K562 (cell line): ENCODE data around the gene UNC79. TPM values are rescaled to one million over a fixed set of nuclear protein-coding genes. Genes with fewer than 3 reads are reported as not detected.

ENCODE experiments used
- ATAC-seq: fragments of 200-7000 bp; cut with Tn5 transposase; 3 replicates; pipeline ENCODE4 v1.9.1; 2020; ENCODE audit warnings: moderate library complexity
- BruUV-seq: library from RNA; stranded (reverse); fragments of 400-500 nt; replicated peaks from 2 replicates; lab custom pipeline; 2021; lab: Mats Ljungman, UMichigan
- CTCF ChIA-PET: fragments of 300-600 bp; formaldehyde crosslinking; extraction: SDS; loops from one replicate; lab custom pipeline; 2021; ENCODE audit warnings: low intra/inter-chr PET ratio; lab: Yijun Ruan, JAX
- POLR2A ChIA-PET: fragments of 300-600, 350-650 bp; sonication (Branson Sonifier 250); formaldehyde crosslinking; extraction: SDS; loops from one replicate; lab custom pipeline; 2021; ENCODE audit warnings: antibody characterized with exemption, inconsistent platforms; lab: Yijun Ruan, JAX
- DNase-seq, 4 experiments: peaks; one replicate each; pipeline versions ENCODE4 v3.0.0 to v3.0.0-alpha.2; 2011 to 2018; ENCODE audit warnings: low spot score in 3 of 4, mixed read lengths in 3 of 4; ENCODE audit errors: extremely low read depth in 1 of 4
- FAIRE-seq: peaks from 2 replicates; lab custom pipeline; 2011; peaks lifted over from hg19 to GRCh38; lab: Jason Lieb, UNC
- H2AFZ ChIP-seq: 2 replicates; pipeline ENCODE4 v1.6.0; 2011; ENCODE audit warnings: low read depth, low read length, control low read depth, inconsistent platforms
- H3K27ac ChIP-seq: fragments of 200-600 bp; 3 replicates; pipeline ENCODE4 v1.8.0; 2011; ENCODE audit warnings: low read depth, mild to moderate bottlenecking, control low read depth, inconsistent platforms, low read length, moderate library complexity, mixed read lengths; ENCODE audit errors: extremely low read depth
- H3K27me3 ChIP-seq, 2 experiments: fragments of 300-600 bp in 1 of 2; 2 replicates in 1 of 2; 3 replicates in 1 of 2; pipeline versions ENCODE4 v1.6.0 to v1.8.0; 2011; ENCODE audit warnings: inconsistent platforms in 2 of 2, low read length in 2 of 2, mild to moderate bottlenecking in 1 of 2, mixed read lengths in 1 of 2, moderate library complexity in 1 of 2; ENCODE audit not compliant: control insufficient read depth in 2 of 2, insufficient read depth in 2 of 2
- H3K36me3 ChIP-seq: fragments of 300-600 bp; 3 replicates; pipeline ENCODE4 v1.8.0; 2011; ENCODE audit warnings: mild to moderate bottlenecking, low read length, inconsistent platforms; ENCODE audit not compliant: control insufficient read depth, insufficient read depth
- H3K4me1 ChIP-seq, 2 experiments: fragments of 200-600 bp in 1 of 2; replicated peaks in 1 of 2; 2 replicates in 1 of 2; 3 replicates in 1 of 2; pipeline versions ENCODE4 v1.5.1 to v1.8.0; 2011; ENCODE audit warnings: inconsistent platforms in 2 of 2, low read length in 2 of 2, mild to moderate bottlenecking in 1 of 2, mixed read lengths in 1 of 2, moderate library complexity in 1 of 2; ENCODE audit not compliant: control insufficient read depth in 2 of 2, insufficient read depth in 2 of 2
- H3K4me2 ChIP-seq: 2 replicates; pipeline ENCODE4 v1.6.1; 2011; ENCODE audit warnings: low read length, control low read depth, inconsistent platforms, mixed read lengths; ENCODE audit not compliant: insufficient read depth
- H3K4me3 ChIP-seq: fragments of 200-600 bp; sonication (generic), shearing (Covaris generic); 2 replicates; pipeline ENCODE4 v1.5.1; 2016; ENCODE audit warnings: control low read depth, inconsistent platforms
- H3K79me2 ChIP-seq: fragments of 200-600 bp; 3 replicates; pipeline ENCODE4 v1.8.0; 2011; ENCODE audit warnings: low read length, inconsistent platforms; ENCODE audit not compliant: control insufficient read depth, insufficient read depth
- H3K9ac ChIP-seq, 2 experiments: 2 replicates each; pipeline versions ENCODE4 v1.6.0 to v1.6.1; 2011; ENCODE audit warnings: low read depth in 2 of 2, low read length in 2 of 2, control low read depth in 1 of 2, inconsistent platforms in 1 of 2, mild to moderate bottlenecking in 1 of 2, mixed read lengths in 1 of 2; ENCODE audit not compliant: insufficient read depth in 1 of 2
- H3K9me1 ChIP-seq: one replicate; pipeline ENCODE4 v1.6.0; 2011; ENCODE audit warnings: inconsistent platforms, mild to moderate bottlenecking, low read length, moderate library complexity; ENCODE audit not compliant: control insufficient read depth, insufficient read depth
- H3K9me3 ChIP-seq: replicated peaks from 2 replicates; pipeline ENCODE4 v1.5.1; 2011; ENCODE audit warnings: low read depth, low read length, inconsistent platforms; ENCODE audit not compliant: control insufficient read depth, insufficient read depth
- H4K20me1 ChIP-seq: replicated peaks from 2 replicates; pipeline ENCODE4 v1.6.1; 2011; ENCODE audit warnings: low read length, inconsistent platforms, mixed read lengths; ENCODE audit not compliant: control insufficient read depth, insufficient read depth
- ATF3 ChIP-seq, 2 experiments: fragments of 450-650 bp in 1 of 2; sonication (generic) in 1 of 2; formaldehyde crosslinking in 1 of 2; IDR thresholded peaks in 1 of 2; conservative IDR thresholded peaks in 1 of 2; 2 replicates each; pipeline versions ENCODE4 v1.6.1 to v1.8.1; 2016 to 2023; ENCODE audit warnings: mild to moderate bottlenecking in 2 of 2, moderate library complexity in 2 of 2, inconsistent platforms in 1 of 2, missing genetic modification reagents in 1 of 2
- CC2D1A ChIP-seq: fragments of 450-650 bp; IDR thresholded peaks from 2 replicates; pipeline ENCODE4 v1.6.1; 2017; ENCODE audit warnings: mild to moderate bottlenecking
- ELF1 ChIP-seq: fragments of 200-800 bp; sonication (Bioruptor generic); IDR thresholded peaks from 2 replicates; pipeline ENCODE4 v1.6.1; 2016; ENCODE audit warnings: missing genetic modification characterization, missing compliant biosample characterization
- EWSR1 ChIP-seq: fragments of 450-650 bp; IDR thresholded peaks from 2 replicates; pipeline ENCODE4 v1.6.1; 2018; ENCODE audit warnings: borderline replicate concordance, mild to moderate bottlenecking, low read depth, moderate library complexity; ENCODE audit not compliant: partially characterized antibody
- FOS ChIP-seq: IDR thresholded peaks from 3 replicates; pipeline ENCODE4 v1.6.1; 2011; ENCODE audit not compliant: insufficient read length; ENCODE audit errors: extremely low read depth
- KAT2B ChIP-seq: IDR thresholded peaks from one replicate; pipeline ENCODE4 v1.6.1; 2012; ENCODE audit warnings: low read depth, mild to moderate bottlenecking, control low read depth, inconsistent platforms, low read length, moderate library complexity
- MCM3 ChIP-seq: fragments of 450-650 bp; IDR thresholded peaks from 2 replicates; pipeline ENCODE4 v1.6.1; 2016
- NR1H2 ChIP-seq: sonication (generic); formaldehyde crosslinking; IDR thresholded peaks from 2 replicates; pipeline ENCODE4 v1.4.0; 2020; ENCODE audit warnings: mild to moderate bottlenecking, missing genetic modification reagents
- SUPT5H ChIP-seq: fragments of 450-650 bp; IDR thresholded peaks from 2 replicates; pipeline ENCODE4 v1.6.1; 2016
- ZFP1 ChIP-seq: fragments of 450-650 bp; formaldehyde crosslinking; IDR thresholded peaks from 2 replicates; pipeline ENCODE4 v1.4.0; 2020; ENCODE audit warnings: mild to moderate bottlenecking, mixed read lengths
- ZNF23 ChIP-seq: fragments of 250-450 bp; sonication (Bioruptor Pico); IDR thresholded peaks from 2 replicates; pipeline ENCODE4 v1.4.0; 2020; ENCODE audit warnings: mild to moderate bottlenecking
- ZNF551 ChIP-seq: fragments of 250-450 bp; sonication (Bioruptor Pico); IDR thresholded peaks from 2 replicates; pipeline ENCODE4 v1.5.0; 2021; ENCODE audit warnings: mild to moderate bottlenecking, moderate library complexity
- ZNF75A ChIP-seq: fragments of 450-650 bp; formaldehyde crosslinking; IDR thresholded peaks from 2 replicates; pipeline ENCODE4 v1.4.0; 2020; ENCODE audit warnings: mild to moderate bottlenecking
- WGBS: fragments of 100-300 bp; shearing (Covaris generic); methylation state at CpG from one replicate; pipeline ENCODE4 v1.1.6; 2016; ENCODE audit warnings: low coverage, mixed read lengths; ENCODE audit not compliant: insufficient coverage; ENCODE audit errors: missing lambda C conversion rate; 5-methylcytosine and 5-hydroxymethylcytosine counted together
- in situ Hi-C: fragments of 300-500 bp; cut with MboI; formaldehyde crosslinking; loops from 4 replicates; pipeline ENCODE4 v1.15.0; 2018; ENCODE audit warnings: inconsistent platforms, mixed read lengths
- intact Hi-C: fragments of 100-400 bp; cut with micrococcal nuclease; formaldehyde crosslinking; loops from 2 replicates; pipeline ENCODE4 v1.14.2; 2022
- polyA plus RNA-seq, 8 experiments: library from polyadenylated mRNA; depleted of rRNA in 4 of 8; stranded (reverse) in 5 of 8; unstranded in 3 of 8; fragments of >200 nt; fragmentation: Nextera tagmentation in 2 of 8; fragmentation: Illumina TruSeq in 1 of 8; extraction: Ambion mirVana in 2 of 8; extraction: Trizol in 1 of 8; gene quantifications; 2 replicates each; pipeline versions ENCODE4 v1.2.1 to v1.2.3, GENCODE V29; 2011 to 2014; ENCODE audit warnings: inconsistent platforms in 1 of 8, missing spikeins in 1 of 8
- total RNA-seq, 7 experiments: library from RNA; depleted of rRNA in 6 of 7; stranded (reverse); fragments of >200 nt in 6 of 7; fragmentation: Illumina TruSeq in 2 of 7; extraction: Trizol in 2 of 7; gene quantifications; 2 replicates each; pipeline versions ENCODE4 v1.2.1 to v1.2.3, GENCODE V29; 2011 to 2021; ENCODE audit warnings: low replicate concordance in 1 of 7
- TF ChIP-seq, protein P1 (sequence below): fragments of 150-350 bp; IDR thresholded peaks from 2 replicates; pipeline ENCODE4 v1.6.1; 2014; ENCODE audit warnings: low read depth, mild to moderate bottlenecking, low read length, borderline replicate concordance
- TF ChIP-seq, protein P2 (sequence below): sonication (generic); formaldehyde crosslinking; IDR thresholded peaks from 2 replicates; pipeline ENCODE4 v1.8.0; 2023; ENCODE audit warnings: mild to moderate bottlenecking, missing genetic modification reagents

Gene UNC79
- total and polyA plus RNA-seq, 9 of the 15 experiments (the other 6 are each of a cell fraction or from before 2014, with no cell fraction given): under 0.01 to 0.04 (median 0.01) TPM; not detected in 6

- Histone ChIP-seq H3K79me2 (no peaks in the 10 kb centered on the region), H3K9me3 (no peaks in the 10 kb centered on the region), H3K27me3 (no peaks in the 10 kb centered on the region), H3K4me1 (no peaks in the 10 kb centered on the region), H4K20me1 (no peaks in the 10 kb centered on the region), H3K36me3 (no peaks in the 10 kb centered on the region), H3K9ac (no peak overlapping the region), H3K27ac (no peak overlapping the region), H3K4me2 (no peak overlapping the region), H3K9me1 (no peaks in the 10 kb centered on the region), H3K4me3 (no peak overlapping the region), H2AFZ (no peak overlapping the region)
- in situ Hi-C loops: loop anchor here (25.0 kb wide), 1 partner anchor 513 kb away; no protein-coding TSS in a partner anchor
- FAIRE-seq: no peak
- ATAC-seq: no peak
- intact Hi-C loops: no loop called here
- DNase-seq: no peak
- ChIA-PET CTCF (no interaction called here), POLR2A (no interaction called here)
- BruUV-seq: no TSS peak
- TF ChIP-seq, protein P1, sequence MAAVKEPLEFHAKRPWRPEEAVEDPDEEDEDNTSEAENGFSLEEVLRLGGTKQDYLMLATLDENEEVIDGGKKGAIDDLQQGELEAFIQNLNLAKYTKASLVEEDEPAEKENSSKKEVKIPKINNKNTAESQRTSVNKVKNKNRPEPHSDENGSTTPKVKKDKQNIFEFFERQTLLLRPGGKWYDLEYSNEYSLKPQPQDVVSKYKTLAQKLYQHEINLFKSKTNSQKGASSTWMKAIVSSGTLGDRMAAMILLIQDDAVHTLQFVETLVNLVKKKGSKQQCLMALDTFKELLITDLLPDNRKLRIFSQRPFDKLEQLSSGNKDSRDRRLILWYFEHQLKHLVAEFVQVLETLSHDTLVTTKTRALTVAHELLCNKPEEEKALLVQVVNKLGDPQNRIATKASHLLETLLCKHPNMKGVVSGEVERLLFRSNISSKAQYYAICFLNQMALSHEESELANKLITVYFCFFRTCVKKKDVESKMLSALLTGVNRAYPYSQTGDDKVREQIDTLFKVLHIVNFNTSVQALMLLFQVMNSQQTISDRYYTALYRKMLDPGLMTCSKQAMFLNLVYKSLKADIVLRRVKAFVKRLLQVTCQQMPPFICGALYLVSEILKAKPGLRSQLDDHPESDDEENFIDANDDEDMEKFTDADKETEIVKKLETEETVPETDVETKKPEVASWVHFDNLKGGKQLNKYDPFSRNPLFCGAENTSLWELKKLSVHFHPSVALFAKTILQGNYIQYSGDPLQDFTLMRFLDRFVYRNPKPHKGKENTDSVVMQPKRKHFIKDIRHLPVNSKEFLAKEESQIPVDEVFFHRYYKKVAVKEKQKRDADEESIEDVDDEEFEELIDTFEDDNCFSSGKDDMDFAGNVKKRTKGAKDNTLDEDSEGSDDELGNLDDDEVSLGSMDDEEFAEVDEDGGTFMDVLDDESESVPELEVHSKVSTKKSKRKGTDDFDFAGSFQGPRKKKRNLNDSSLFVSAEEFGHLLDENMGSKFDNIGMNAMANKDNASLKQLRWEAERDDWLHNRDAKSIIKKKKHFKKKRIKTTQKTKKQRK: no peak
- TF ChIP-seq NR1H2 (CRISPR knock-in tag) (no peak), KAT2B (no peak), ATF3 (IDR thresholded peaks at IDR 0.05) (no peak), ATF3 (CRISPR knock-in tag; conservative IDR thresholded peaks at IDR 0.05) (no peak), ZNF75A (no peak), ZNF23 (no peak), CC2D1A (no peak), MCM3 (no peak), ZNF551 (CRISPR knock-in tag) (no peak), FOS (no peak), ZFP1 (no peak), SUPT5H (no peak), EWSR1 (no peak), ELF1 (tag) (no peak)
- TF ChIP-seq, protein P2, sequence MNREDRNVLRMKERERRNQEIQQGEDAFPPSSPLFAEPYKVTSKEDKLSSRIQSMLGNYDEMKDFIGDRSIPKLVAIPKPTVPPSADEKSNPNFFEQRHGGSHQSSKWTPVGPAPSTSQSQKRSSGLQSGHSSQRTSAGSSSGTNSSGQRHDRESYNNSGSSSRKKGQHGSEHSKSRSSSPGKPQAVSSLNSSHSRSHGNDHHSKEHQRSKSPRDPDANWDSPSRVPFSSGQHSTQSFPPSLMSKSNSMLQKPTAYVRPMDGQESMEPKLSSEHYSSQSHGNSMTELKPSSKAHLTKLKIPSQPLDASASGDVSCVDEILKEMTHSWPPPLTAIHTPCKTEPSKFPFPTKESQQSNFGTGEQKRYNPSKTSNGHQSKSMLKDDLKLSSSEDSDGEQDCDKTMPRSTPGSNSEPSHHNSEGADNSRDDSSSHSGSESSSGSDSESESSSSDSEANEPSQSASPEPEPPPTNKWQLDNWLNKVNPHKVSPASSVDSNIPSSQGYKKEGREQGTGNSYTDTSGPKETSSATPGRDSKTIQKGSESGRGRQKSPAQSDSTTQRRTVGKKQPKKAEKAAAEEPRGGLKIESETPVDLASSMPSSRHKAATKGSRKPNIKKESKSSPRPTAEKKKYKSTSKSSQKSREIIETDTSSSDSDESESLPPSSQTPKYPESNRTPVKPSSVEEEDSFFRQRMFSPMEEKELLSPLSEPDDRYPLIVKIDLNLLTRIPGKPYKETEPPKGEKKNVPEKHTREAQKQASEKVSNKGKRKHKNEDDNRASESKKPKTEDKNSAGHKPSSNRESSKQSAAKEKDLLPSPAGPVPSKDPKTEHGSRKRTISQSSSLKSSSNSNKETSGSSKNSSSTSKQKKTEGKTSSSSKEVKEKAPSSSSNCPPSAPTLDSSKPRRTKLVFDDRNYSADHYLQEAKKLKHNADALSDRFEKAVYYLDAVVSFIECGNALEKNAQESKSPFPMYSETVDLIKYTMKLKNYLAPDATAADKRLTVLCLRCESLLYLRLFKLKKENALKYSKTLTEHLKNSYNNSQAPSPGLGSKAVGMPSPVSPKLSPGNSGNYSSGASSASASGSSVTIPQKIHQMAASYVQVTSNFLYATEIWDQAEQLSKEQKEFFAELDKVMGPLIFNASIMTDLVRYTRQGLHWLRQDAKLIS: no peak
- 0% methylated on average over 1 of the region's 1 CpG for WGBS
Measured at GRCh38 chr14:93674343-93674742, 243.6 kb downstream of the UNC79 start.
